Measurements from ENCODE around the gene FBXO15.

The FBXO15 gene

DNA sequence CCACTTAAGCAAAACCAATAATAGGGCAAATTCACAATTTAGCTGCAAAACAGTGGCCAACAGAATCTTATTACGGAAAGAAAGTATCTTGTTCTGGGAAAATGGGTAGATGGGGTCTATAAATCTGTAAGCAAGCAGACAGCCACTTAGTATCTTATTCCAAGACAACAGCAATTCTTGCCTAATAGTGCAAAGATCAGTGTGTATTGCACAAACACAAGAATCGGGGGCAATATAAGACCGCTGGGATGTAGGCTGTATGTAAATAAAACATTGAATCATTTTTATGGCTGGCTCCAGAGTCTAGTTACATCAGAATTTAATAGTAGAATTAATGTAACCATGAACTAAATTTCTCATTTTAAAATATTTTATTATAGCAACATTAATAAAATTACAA is 85.6 kb downstream of the FBXO15 start:
- no peak for DNase-seq (ENCODE audit: low spot score)

DNA sequence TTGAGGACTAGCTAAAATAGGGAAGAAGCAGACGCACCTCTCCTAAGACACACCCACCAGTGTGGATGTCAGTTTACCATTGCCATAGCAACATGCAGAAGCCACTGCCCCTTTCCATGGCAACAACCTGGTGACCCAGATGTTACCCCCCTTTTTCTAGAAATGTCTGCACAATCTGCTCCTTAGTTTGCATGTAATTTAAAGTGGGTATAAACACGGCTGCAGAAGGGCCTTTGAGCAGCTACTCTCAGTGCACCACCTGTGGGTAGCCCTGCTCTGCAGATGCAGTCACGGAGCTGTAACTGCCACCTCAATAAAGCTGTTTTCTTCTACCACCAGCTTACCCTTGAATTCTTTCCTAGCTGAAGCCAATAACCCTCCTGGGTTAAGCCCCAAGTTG is 87.1 kb downstream of the FBXO15 start:
- DNase-seq (ENCODE audit: low spot score): no peak

DNA sequence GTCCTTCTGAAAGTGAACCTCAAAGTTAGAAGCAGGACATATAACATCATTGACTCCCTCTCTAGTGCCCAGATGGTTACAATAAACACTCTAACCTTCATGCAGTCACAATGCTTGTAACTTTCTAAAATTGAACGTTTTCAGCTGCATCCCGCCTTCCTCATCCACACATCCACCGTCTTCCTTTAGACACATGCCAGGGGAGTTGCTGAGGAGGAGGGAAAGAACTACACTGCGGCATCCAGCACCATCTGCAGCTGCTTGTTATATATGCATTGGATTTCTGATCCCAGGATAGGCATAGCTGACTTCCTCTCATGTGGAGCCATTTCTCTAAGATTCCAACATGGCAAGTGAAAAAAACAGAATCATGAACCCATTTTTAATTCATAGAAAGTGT is 96.8 kb downstream of the FBXO15 start:
- DNase-seq (ENCODE audit: low spot score): no peak

DNA sequence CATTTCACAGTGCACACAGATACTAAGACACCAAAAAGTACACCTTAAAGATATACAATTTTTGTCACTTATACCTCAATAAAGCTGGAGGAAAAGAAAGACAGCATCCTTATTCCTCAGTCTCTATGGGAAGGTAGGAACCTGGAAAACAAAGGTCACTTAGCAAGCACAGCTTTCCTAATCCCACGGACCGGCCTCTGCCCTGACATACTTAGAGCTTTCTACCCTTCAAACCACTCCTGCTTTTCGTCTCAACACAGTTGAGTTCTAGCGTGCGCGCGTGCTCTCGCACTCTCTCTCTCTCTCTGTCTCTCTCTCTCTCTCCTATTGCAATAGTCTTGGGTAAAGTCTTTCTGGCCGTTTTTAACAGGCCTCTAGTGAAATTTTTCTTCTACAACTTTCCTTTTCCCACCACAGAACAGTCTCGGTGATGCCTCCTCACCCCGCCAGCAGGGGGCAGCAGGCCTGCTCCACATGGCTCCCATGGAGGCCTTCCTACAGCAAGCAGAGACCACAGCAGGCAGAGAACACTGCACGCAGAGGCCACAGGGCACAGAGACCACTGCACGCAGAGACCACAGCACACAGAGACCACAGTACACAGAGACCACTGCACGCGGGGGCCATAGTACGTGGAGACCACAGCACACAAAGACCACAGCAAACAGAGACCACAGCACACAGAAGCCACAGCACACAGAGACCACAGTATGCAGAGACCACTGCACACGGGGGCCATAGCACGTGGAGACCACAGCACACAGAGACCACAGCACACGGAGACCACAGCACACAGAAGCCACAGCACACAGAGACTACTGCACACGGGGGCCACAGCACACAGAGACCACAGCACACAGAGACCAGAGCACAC is 106.9 kb downstream of the FBXO15 start:
- peak; percentile 8 for DNase-seq (ENCODE audit: low spot score)

DNA sequence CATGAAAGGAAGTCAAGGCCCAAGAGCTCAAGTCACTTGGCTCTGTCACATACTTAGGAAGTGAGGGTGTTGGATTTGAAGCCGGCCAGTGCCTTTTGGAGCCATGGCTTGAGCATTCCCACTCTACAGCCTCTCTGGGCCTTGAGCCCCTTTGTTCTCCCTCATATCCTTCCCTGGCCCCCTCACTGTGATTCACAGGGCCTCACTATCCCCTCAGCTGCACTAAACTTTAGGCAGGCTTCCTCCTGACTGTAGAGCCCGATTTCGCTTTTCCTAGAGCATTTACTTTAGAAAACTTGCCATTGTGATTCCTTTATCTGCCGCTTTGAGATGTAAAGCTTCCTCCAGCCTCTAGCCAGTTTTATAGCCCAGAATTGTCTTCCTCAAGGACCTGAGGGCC is 107.6 kb downstream of the FBXO15 start:
- no peak for DNase-seq (ENCODE audit: low spot score)

DNA sequence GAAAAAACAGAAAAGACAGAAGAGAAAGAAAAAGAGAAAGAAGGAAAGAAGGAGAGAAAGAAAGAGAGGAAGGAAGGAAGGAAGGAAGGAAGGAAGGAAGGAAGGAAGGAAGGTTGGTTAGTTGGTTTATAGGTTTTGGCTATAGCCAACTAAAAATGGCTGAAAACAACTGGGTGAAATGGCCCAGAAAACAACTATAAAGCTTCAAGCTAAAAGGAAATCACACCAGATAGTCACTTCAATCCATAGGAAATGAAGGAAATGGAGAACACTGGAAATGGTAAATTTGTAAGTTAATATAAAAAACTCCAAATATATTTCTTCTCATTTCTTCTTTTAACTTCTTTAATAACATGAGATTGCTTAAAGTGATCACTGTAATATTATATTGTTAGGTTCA is 118.5 kb downstream of the FBXO15 start:
- no peak for DNase-seq (ENCODE audit: low spot score)

All from LoVo (cell line).